NCI-H226 (cell line): ENCODE measurements around the gene TCF4.

Experiments used
- DNase-seq: peaks from one replicate; pipeline ENCODE4 v3.0.0-alpha.2; 2015

Gene TCF4

GRCh38 chr18:55314615-55315237 lies 273.3 kb downstream of the TCF4 start:
- no peak for DNase-seq

GRCh38 chr18:55314031-55314430 lies 274.0 kb downstream of the TCF4 start:
- DNase-seq: no peak

DNA sequence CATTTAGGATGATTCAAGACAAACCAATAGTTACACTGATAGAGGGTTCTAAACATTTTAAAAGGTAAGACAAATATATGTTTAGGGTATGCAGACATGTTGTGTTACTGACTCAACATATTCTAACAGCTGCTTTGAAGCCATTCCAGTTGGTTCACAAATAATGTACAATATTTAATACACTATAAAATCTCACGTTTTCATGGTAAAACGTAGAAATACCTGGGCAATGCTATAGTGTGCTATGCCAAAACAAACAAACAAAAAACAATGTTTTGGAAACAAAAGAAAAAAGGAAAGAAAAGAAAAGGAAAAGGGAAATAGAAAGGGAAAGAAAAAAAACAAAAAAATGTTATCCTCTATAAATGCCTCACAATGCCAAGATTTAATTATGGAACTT lies 277.1 kb downstream of the TCF4 start:
- DNase-seq: no peak

GRCh38 chr18:55310044-55310676 lies 277.8 kb downstream of the TCF4 start:
- DNase-seq: no peak

GRCh38 chr18:55309249-55309648 lies 278.7 kb downstream of the TCF4 start:
- no peak for DNase-seq

- no peak for DNase-seq
Measured at GRCh38 chr18:55307505-55307904, 280.5 kb downstream of the TCF4 start.

DNA sequence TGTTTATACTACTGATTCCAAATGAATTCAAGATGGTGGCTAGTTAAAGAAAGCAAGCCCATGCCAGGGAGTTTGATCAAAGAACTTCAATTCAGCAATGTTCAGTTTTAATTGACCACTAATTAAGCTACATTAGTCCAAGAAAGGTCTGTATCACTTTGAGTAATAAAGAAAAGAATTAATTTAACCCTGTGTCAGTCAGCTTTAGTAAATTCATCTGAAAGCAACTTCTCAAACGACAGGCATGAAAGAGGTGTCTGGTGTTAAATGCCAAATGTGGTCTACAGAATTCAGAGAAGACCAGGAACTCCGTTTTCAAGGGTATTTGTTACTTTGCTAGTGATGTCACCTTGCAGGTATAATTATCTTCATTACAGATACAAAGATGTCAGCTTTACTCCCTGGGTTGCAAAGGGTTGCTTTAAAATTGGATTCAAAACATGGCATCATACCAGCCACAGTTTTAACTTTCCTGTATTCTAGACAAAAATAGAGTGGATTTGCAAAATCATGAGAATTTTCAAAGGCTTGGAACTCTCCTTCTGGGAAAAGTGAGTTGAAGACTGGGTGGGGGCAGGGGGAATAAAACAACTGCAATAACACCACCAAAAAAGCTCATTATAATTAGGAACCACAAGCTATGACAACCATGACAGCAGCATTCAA lies 281.5 kb downstream of the TCF4 start:
- DNase-seq: no peak

DNA sequence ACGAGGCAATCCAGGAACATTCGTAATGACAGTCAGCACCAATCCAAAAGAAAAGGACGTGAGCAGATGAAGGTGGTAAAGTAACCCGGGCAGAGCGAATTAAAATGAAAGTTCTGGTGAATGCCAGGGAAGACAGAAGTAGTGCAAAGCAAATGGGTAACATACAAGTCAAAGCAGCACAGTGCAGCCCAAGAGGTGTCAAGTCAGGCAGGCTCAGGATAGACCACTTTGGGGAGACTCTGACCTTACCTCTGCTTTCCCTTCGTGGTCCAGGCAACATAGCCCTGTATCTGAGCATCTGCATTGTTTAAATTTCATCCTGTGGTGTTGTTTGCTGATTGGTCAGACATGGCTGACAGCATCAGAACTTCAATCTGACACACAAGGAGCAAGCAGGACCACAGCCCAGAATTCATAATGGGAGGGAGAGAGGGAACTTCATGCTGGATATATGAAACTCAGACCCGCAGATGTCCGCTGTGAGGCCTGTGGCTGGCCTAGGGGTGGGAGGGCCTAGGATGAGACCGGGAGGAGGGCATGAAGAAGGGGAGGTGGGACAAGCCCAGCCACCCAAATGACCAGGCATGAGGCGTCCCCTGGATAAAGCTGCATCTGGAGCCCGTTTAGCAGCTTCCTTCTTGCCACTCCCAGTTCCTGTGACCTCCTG lies 285.7 kb downstream of the TCF4 start:
- DNase-seq: no peak

DNA sequence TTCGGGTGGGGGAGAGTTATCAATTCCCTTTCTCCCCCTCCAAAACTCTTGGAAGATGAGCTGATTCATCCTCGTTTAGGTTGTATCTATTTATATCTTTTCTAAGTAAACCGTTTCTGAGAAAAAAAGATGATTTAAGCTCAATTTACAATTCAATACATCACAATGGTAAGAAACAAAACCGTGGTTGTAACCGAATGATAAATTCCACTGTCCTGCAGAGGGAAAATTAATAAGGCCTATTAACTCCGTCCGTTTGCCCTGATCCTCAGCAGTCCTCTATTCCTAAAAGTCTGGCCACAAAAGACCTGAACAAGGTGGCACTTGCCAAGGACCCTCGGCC lies 286.2 kb downstream of the TCF4 start:
- DNase-seq: no peak

- no peak for DNase-seq
Measured at GRCh38 chr18:55300936-55301531, 287.0 kb downstream of the TCF4 start.

- DNase-seq: no peak
Measured at GRCh38 chr18:55300421-55300935, 287.5 kb downstream of the TCF4 start.

DNA sequence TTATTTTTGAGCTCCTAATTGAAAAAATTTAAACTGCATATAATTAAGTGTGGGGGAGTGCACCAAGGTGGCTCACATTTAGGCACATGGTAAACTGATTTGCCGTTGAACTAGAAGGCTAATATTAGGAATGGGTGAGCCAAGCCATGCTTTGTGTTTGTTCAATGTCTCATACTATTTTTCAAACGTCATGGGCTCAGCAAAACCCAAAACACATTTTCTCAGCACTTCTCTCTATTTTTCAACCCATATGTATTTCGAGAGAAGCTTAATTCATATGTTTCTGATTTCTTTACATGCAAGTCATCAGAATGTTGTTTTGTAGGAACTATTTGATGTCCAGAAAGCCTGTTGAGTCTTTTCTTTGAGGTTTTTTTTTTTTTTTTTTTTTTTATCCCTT lies 291.2 kb downstream of the TCF4 start:
- DNase-seq: no peak

DNA sequence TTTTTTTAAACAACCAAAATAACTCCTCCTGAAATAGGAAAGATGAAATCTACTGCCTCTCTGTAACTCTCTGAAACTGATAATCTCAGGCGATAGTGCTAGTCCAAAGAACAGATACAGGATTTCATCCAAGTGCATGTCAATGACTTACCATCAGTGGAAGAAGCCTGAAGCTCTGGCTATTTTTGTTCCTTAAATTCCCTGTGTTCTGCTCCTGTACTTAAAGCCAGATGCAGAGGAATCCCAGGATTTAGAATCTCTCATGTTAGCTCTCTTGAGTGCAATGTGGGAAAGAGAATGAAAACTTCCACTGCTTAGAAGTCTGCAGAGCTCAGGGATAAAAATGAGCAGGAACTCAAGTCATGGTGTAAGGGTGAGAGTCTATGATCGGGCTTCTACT lies 291.9 kb downstream of the TCF4 start:
- DNase-seq: no peak

DNA sequence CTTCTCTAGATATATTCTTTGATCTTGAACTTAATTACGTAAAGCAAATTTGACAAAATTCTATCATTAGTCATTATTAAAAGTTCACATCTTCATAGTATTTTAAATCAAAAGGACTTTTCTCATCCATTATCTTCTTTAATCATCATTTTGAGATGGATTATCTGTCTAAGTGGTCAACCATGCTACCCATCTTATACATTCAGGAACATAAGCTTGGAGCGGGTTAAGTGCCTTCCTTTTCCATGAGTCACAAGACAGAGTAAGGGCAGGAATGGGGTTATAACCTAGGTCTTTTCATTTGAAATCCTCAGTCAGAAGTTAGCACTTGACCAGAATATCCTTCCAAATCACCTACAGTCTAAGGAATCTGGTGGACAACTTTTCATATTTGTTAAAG lies 297.1 kb downstream of the TCF4 start:
- no peak for DNase-seq

DNA sequence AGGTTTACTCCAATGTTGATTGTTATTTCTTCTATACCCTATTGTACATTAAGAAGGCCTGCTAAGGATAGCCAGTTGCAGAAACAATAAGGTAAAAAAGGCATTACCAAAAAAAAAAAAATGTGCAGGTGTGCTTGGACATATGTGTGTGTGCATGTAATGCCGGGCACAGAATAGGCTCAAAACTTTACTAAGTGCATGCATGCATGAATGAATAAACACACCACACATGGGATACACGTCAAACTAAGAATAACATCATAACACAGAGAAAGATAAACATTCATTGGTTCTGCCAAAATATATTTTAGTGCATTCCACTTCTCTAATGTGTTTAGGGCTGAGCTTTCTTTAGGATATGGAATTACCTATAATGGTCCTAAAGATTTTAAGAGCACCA lies 298.2 kb downstream of the TCF4 start:
- DNase-seq: no peak

GRCh38 chr18:55289048-55289447 lies 298.9 kb downstream of the TCF4 start:
- no peak for DNase-seq

GRCh38 chr18:55287935-55288868 lies 299.8 kb downstream of the TCF4 start:
- DNase-seq: no peak

DNA sequence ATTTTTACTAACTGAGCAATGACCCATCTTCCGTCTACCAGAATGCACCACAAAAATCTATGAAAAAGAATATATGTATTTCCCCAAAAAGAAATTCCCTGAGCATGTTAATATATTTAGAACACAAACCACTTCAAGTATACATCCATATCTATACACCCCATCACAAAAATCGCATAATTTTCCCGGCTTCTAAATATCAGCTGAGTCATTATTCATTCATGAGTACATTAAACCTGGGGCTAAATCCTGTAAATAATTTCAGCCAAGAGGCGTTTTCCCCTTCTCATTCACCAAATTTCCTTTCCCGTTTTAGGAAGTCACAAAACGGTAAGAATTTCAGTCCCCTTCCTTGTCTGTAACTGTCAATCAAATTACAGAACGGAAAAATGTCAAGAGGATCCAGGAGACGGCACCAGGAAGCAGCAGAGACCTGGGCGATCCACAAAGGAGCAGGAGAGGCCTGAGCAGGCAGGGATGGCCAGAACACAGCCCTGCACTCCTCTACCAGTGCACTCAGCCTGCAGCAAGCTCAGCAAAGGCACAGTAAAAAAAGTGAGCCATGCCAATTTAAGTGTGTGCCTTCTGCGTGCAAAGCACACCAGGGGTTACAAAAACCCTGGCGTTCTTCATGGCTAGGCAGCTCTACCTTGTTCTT lies 300.7 kb downstream of the TCF4 start:
- no peak for DNase-seq

- no peak for DNase-seq
Measured at GRCh38 chr18:55286257-55286825, 301.7 kb downstream of the TCF4 start.

DNA sequence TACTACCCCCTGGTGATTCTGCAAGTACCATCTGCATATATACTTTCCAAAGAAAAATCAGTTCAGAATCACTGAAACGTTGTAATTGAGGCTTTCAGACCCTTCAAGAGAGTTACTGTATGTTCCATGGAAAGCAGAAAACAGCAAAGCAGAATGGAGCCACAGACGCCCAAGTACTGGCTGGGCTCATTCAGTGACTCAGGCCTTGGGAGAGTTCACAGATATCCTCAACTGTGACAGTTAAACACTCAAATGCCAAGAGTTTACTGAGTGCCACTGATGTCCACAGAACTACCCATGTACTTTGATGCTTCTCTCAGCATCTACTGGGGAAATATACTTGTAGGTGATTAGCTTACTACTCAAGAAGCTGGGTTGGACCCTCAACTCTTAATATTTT lies 303.4 kb downstream of the TCF4 start:
- DNase-seq: no peak

DNA sequence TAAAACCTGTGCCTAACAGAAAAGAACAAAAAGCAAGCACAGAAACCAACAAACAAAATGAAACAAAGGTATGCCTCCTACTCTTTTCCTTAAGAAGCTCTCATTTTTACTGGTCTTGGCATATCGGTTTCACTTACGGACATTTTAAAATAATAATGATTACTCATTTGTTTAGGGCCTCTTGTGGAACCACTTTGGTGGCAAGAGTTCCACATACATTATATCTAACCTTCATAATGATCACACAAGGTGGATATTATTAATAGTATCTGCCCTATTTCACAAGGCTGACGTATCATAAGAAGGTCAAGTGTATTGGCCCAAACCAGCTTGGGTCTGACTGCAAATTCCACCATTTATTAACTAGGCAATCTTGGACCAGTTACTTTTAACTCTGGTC lies 304.7 kb downstream of the TCF4 start:
- no peak for DNase-seq
